Endodermal cell (in vitro differentiated cells): ENCODE measurements around the gene CSNK2A1. TPM values are rescaled to one million over a fixed set of nuclear protein-coding genes. Genes with fewer than 3 reads are reported as not detected.

Source experiments
- DNase-seq: peaks from one replicate; pipeline ENCODE4 v3.0.0-alpha.2; 2017
- H3K27ac ChIP-seq: 2 replicates; pipeline ENCODE4 v1.5.1; 2013; ENCODE audit warnings: mild to moderate bottlenecking, low read depth, low read length, moderate library complexity
- H3K27me3 ChIP-seq: 2 replicates; pipeline ENCODE4 v1.6.1; 2013; ENCODE audit warnings: mild to moderate bottlenecking, low read length, moderate library complexity; ENCODE audit not compliant: insufficient read depth, control insufficient read depth, poor library complexity, severe bottlenecking
- H3K36me3 ChIP-seq: 2 replicates; pipeline ENCODE4 v1.7.0; 2013; ENCODE audit warnings: mild to moderate bottlenecking, low read length, moderate library complexity; ENCODE audit not compliant: control insufficient read depth, insufficient read depth
- H3K4me1 ChIP-seq: one replicate; pipeline ENCODE4 v1.7.0; 2013; ENCODE audit warnings: low read length; ENCODE audit not compliant: control insufficient read depth, insufficient read depth
- H3K4me3 ChIP-seq: 2 replicates; pipeline ENCODE4 v1.5.1; 2013; ENCODE audit warnings: mild to moderate bottlenecking, low read length, moderate library complexity
- H3K9ac ChIP-seq: 2 replicates; pipeline ENCODE4 v1.6.1; 2013; ENCODE audit warnings: mild to moderate bottlenecking, low read length, moderate library complexity; ENCODE audit not compliant: poor library complexity, severe bottlenecking; ENCODE audit errors: extremely low read depth
- H3K9me3 ChIP-seq: 2 replicates; pipeline ENCODE4 v1.6.1; 2013; ENCODE audit warnings: mild to moderate bottlenecking, low read length, moderate library complexity; ENCODE audit not compliant: control insufficient read depth
- H3K27ac Mint-ChIP-seq: 2 replicates; pipeline ENCODE4 v1.8.0; 2020; ENCODE audit warnings: mixed read lengths
- H3K27me3 Mint-ChIP-seq: 2 replicates; pipeline ENCODE4 v1.8.0; 2021; ENCODE audit warnings: mild to moderate bottlenecking, mixed read lengths; ENCODE audit not compliant: insufficient read depth
- H3K36me3 Mint-ChIP-seq: 2 replicates; pipeline ENCODE4 v1.8.0; 2020; ENCODE audit warnings: low read depth, mixed read lengths
- H3K4me1 Mint-ChIP-seq: 2 replicates; pipeline ENCODE4 v1.8.0; 2020; ENCODE audit warnings: mixed read lengths
- H3K4me3 Mint-ChIP-seq: 2 replicates; pipeline ENCODE4 v1.8.0; 2020; ENCODE audit warnings: mild to moderate bottlenecking, moderate library complexity, mixed read lengths
- H3K9me3 Mint-ChIP-seq: 2 replicates; pipeline ENCODE4 v1.8.0; 2020; ENCODE audit warnings: mild to moderate bottlenecking, mixed read lengths
- CTCF ChIP-seq: fragments of 200-600 bp; sonication (generic); conservative IDR thresholded peaks from 2 replicates; pipeline ENCODE4 v1.5.0; 2021; ENCODE audit warnings: antibody characterized with exemption, mild to moderate bottlenecking
- WGBS, 2 experiments: methylation state at CpG; one replicate each; pipeline versions ENCODE4 v1.1.5 to v1.1.7; 2013; ENCODE audit warnings: missing lambda C conversion rate in 2 of 2, mixed read lengths in 1 of 2; ENCODE audit not compliant: insufficient coverage in 1 of 2, insufficient read length in 1 of 2; 5-methylcytosine and 5-hydroxymethylcytosine counted together
- total RNA-seq, 2 donors: library from RNA; stranded (reverse); fragmentation: NEBNext Ultra II Directional in 1 of 2; extraction: Animal tissue kit (Norgen Biotek cat#: 25700) in 1 of 2; gene quantifications; 2 replicates in 1 of 2; 3 replicates in 1 of 2; pipeline ENCODE4 v1.2.1, GENCODE V29; 2021

CSNK2A1 gene
- total RNA-seq, 2 donors from 2014 or later, result 202 to 239 TPM

- no peak for DNase-seq
- no peak for TF ChIP-seq CTCF
- Histone ChIP-seq H3K9ac (no peak overlapping the region), H3K36me3 (peaks cover 54% of the 10 kb centered on the region), H3K27me3 (no peaks in the 10 kb centered on the region), H3K27ac (no peak overlapping the region), H3K4me3 (no peak overlapping the region), H3K9me3 (peaks cover 12% of the 10 kb centered on the region), H3K4me1 (no peaks in the 10 kb centered on the region)
- Mint-ChIP-seq H3K4me1 (peaks cover 27% of the 10 kb centered on the region), H3K4me3 (no peak overlapping the region), H3K36me3 (peaks cover 42% of the 10 kb centered on the region), H3K27me3 (no peaks in the 10 kb centered on the region), H3K27ac (no peak overlapping the region), H3K9me3 (peaks cover 8% of the 10 kb centered on the region)
- 87 to 89% methylated on average over 6 of the region's 6 CpGs for WGBS, 2 experiments
Measured at GRCh38 chr20:530321-530720, 13.3 kb downstream of the CSNK2A1 start.

GRCh38 chr20:528923-529604 is 14.5 kb downstream of the CSNK2A1 start:
- no peaks in the 10 kb centered on the region for H3K27me3 Mint-ChIP-seq
- Histone ChIP-seq H3K36me3 (peaks cover 64% of the 10 kb centered on the region), H3K9me3 (peaks cover 12% of the 10 kb centered on the region), H3K4me3 (no peak overlapping the region), H3K9ac (no peak overlapping the region), H3K27ac (no peak overlapping the region), H3K4me1 (no peaks in the 10 kb centered on the region), H3K27me3 (no peaks in the 10 kb centered on the region)
- H3K4me1 Mint-ChIP-seq, result peaks cover 21% of the 10 kb centered on the region
- H3K4me3 Mint-ChIP-seq, result no peak overlapping the region
- TF ChIP-seq CTCF, result no peak
- 86 to 95% methylated on average over 4 to 6 of the region's 7 CpGs for WGBS, 2 experiments
- no peak for DNase-seq
- H3K9me3 Mint-ChIP-seq, result peaks cover 8% of the 10 kb centered on the region
- H3K27ac Mint-ChIP-seq, result no peak overlapping the region
- peaks cover 50% of the 10 kb centered on the region for H3K36me3 Mint-ChIP-seq

- Histone ChIP-seq H3K27me3 (no peaks in the 10 kb centered on the region), H3K36me3 (peaks cover 73% of the 10 kb centered on the region), H3K4me3 (no peak overlapping the region), H3K27ac (no peak overlapping the region), H3K9ac (no peak overlapping the region), H3K4me1 (no peaks in the 10 kb centered on the region), H3K9me3 (peaks cover 12% of the 10 kb centered on the region)
- Mint-ChIP-seq H3K4me1 (peaks cover 16% of the 10 kb centered on the region), H3K9me3 (peaks cover 8% of the 10 kb centered on the region), H3K27me3 (no peaks in the 10 kb centered on the region), H3K36me3 (peaks cover 59% of the 10 kb centered on the region), H3K27ac (no peak overlapping the region), H3K4me3 (no peak overlapping the region)
- WGBS, 2 experiments, result 75 to 78% methylated on average over 2 of the region's 2 CpGs
- DNase-seq, result no peak
- TF ChIP-seq CTCF, result no peak
Measured at GRCh38 chr20:527571-527886, 16.1 kb downstream of the CSNK2A1 start.
